GM21447 (cell line): ENCODE data around the gene KCNMB3.
"Not testable (repeated sequence)": the region's sequence is repeated elsewhere in the genome, so short reads cannot be mapped to it uniquely, and the experiment has no call there.

Experiments used
- ATAC-seq: cut with Tn5 transposase; IDR thresholded peaks from one replicate; pipeline ENCODE4 v1.9.1; 2021; ENCODE audit not compliant: unreplicated experiment

Gene KCNMB3

GRCh38 chr3:179250803-179251476 lies at the start of gene KCNMB3:
Gene KCNMB3 (minus strand): TSS chr3:179251114. CDS start chr3:179250990, 124 bp downstream.
- ATAC-seq = no peak

- ATAC-seq = no peak
Measured at GRCh38 chr3:179299999-179300613, 49.2 kb upstream of the KCNMB3 start.

GRCh38 chr3:179299316-179299715 lies 48.4 kb upstream of the KCNMB3 start:
- no peak for ATAC-seq

- ATAC-seq = no peak
Measured at GRCh38 chr3:179297971-179298725, 47.2 kb upstream of the KCNMB3 start.

GRCh38 chr3:179292450-179292849 lies 41.5 kb upstream of the KCNMB3 start:
- no peak for ATAC-seq

GRCh38 chr3:179289295-179289694 lies 38.4 kb upstream of the KCNMB3 start:
- no peak for ATAC-seq

GRCh38 chr3:179288845-179289244 lies 37.9 kb upstream of the KCNMB3 start:
- no peak for ATAC-seq

- ATAC-seq = no peak
Measured at GRCh38 chr3:179286331-179286730, 35.4 kb upstream of the KCNMB3 start.

GRCh38 chr3:179281825-179282224 lies 30.9 kb upstream of the KCNMB3 start:
- ATAC-seq = no peak

GRCh38 chr3:179279837-179280236 lies 28.9 kb upstream of the KCNMB3 start:
- no peak for ATAC-seq

GRCh38 chr3:179278932-179279693 lies 28.2 kb upstream of the KCNMB3 start:
- ATAC-seq = no peak

GRCh38 chr3:179278151-179278550 lies 27.2 kb upstream of the KCNMB3 start:
- ATAC-seq = no peak

GRCh38 chr3:179276743-179277142 lies 25.8 kb upstream of the KCNMB3 start:
- no peak for ATAC-seq

- ATAC-seq = no peak
Measured at GRCh38 chr3:179276001-179276400, 25.1 kb upstream of the KCNMB3 start.

GRCh38 chr3:179274434-179274833 lies 23.5 kb upstream of the KCNMB3 start:
- ATAC-seq = not testable (repeated sequence)

GRCh38 chr3:179272385-179272784 lies 21.5 kb upstream of the KCNMB3 start:
- ATAC-seq = no peak

GRCh38 chr3:179269152-179269707 lies 18.3 kb upstream of the KCNMB3 start:
- ATAC-seq = no peak

GRCh38 chr3:179268400-179269051 lies 17.6 kb upstream of the KCNMB3 start:
- ATAC-seq = no peak

GRCh38 chr3:179266701-179267211 lies 15.8 kb upstream of the KCNMB3 start:
- ATAC-seq = no peak

- ATAC-seq = peak; percentile 46
Measured at GRCh38 chr3:179265875-179266274, 15.0 kb upstream of the KCNMB3 start.
